SK-N-MC (cell line): ENCODE data around the gene MYH9.
"Not testable (repeated sequence)": the region's sequence is repeated elsewhere in the genome, so short reads cannot be mapped to it uniquely, and the experiment has no call there.

Experiments used
- DNase-seq: peaks from one replicate; pipeline ENCODE4 v3.0.0-alpha.2; 2011; ENCODE audit warnings: low read depth, low spot score
- H3K27ac ChIP-seq: fragments of 200-600 bp; sonication (generic); 2 replicates; pipeline ENCODE4 v1.5.1; 2016; ENCODE audit warnings: mixed run types
- H3K36me3 ChIP-seq: fragments of 200-600 bp; sonication (generic); 2 replicates; pipeline ENCODE4 v1.6.1; 2017; ENCODE audit warnings: antibody characterized with exemption, low read length, mixed read lengths; ENCODE audit not compliant: insufficient read depth
- H3K4me3 ChIP-seq: fragments of 200-600 bp; sonication (generic); 2 replicates; pipeline ENCODE4 v1.5.1; 2016
- H3K9ac ChIP-seq: fragments of 200-600 bp; sonication (generic); 2 replicates; pipeline ENCODE4 v1.8.0; 2017; ENCODE audit warnings: mixed run types, mixed read lengths; ENCODE audit not compliant: insufficient read length
- H3K9me3 ChIP-seq: fragments of 200-600 bp; sonication (generic); 2 replicates; pipeline ENCODE4 v1.6.1; 2017; ENCODE audit warnings: low read depth, mild to moderate bottlenecking, antibody characterized with exemption, low read length, moderate library complexity, mixed read lengths
- EZH2 ChIP-seq: fragments of 200-600 bp; sonication (generic); IDR thresholded peaks from one replicate; pipeline ENCODE4 v1.6.1; 2017; ENCODE audit warnings: antibody characterized with exemption
- FOXP2 ChIP-seq: optimal IDR thresholded peaks from 2 replicates; pipeline ENCODE3; 2011; ENCODE audit warnings: mild to moderate bottlenecking, moderate library complexity; ENCODE audit not compliant: insufficient read depth; ENCODE audit errors: extremely low read length, control extremely low read depth
- POLR2AphosphoS5 ChIP-seq: IDR thresholded peaks from 2 replicates; pipeline ENCODE4 v1.6.1; 2012; ENCODE audit warnings: mild to moderate bottlenecking, low read depth, low read length, borderline replicate concordance

The MYH9 gene

GRCh38 chr22:36395055-36395849 lies 7.5 kb upstream of the MYH9 start:
- no peak for DNase-seq
- Histone ChIP-seq H3K9ac (no peak overlapping the region), H3K9me3 (no peaks in the 10 kb centered on the region), H3K36me3 (no peaks in the 10 kb centered on the region), H3K27ac (no peak overlapping the region), H3K4me3 (no peak overlapping the region)
- TF ChIP-seq EZH2 (no peak), POLR2AphosphoS5 (no peak), FOXP2 (no peak)

- Histone ChIP-seq H3K9me3 (no peaks in the 10 kb centered on the region), H3K36me3 (no peaks in the 10 kb centered on the region), H3K9ac (no peak overlapping the region), H3K27ac (no peak overlapping the region), H3K4me3 (no peak overlapping the region)
- DNase-seq = no peak
- TF ChIP-seq EZH2 = no peak
- no peak for TF ChIP-seq FOXP2
- TF ChIP-seq POLR2AphosphoS5 = no peak
These were observed 3.9 kb upstream of the MYH9 start for GRCh38 chr22:36391638-36392037.

GRCh38 chr22:36389122-36389521 lies 1.4 kb upstream of the MYH9 start:
- Histone ChIP-seq H3K4me3 (peak overlapping the region; percentile 90), H3K9ac (peak overlapping the region; percentile 88), H3K27ac (peak overlapping the region; percentile 88)
- not testable (repeated sequence) for DNase-seq, H3K9me3 ChIP-seq, H3K36me3 ChIP-seq

GRCh38 chr22:36387709-36387958 lies 133 bp downstream of the MYH9 start:
- DNase-seq = no peak
- H3K9me3 ChIP-seq = no peaks in the 10 kb centered on the region
- 0 out of 2 replicates have a peak overlapping the region, but pooled peaks have one; percentile 36 for H3K27ac ChIP-seq
- H3K9ac ChIP-seq = peak overlapping the region; percentile 88
- TF ChIP-seq POLR2AphosphoS5 (peak; percentile 90), EZH2 (no peak), FOXP2 (no peak)
- H3K4me3 ChIP-seq = peak overlapping the region; percentile 90
- H3K36me3 ChIP-seq = no peaks in the 10 kb centered on the region

GRCh38 chr22:36386900-36387708 lies 663 bp downstream of the MYH9 start:
- H3K4me3 ChIP-seq = peak overlapping the region; percentile 90

GRCh38 chr22:36386351-36386899 lies 1.3 kb downstream of the MYH9 start:
- Histone ChIP-seq H3K4me3 (peak overlapping the region; percentile 90), H3K36me3 (no peaks in the 10 kb centered on the region), H3K27ac (no peak overlapping the region; the same call in 1 of the 2 replicates), H3K9me3 (no peaks in the 10 kb centered on the region), H3K9ac (peak overlapping the region; percentile 88)
- TF ChIP-seq FOXP2 (no peak), POLR2AphosphoS5 (no peak; the same call in 1 of the 2 replicates), EZH2 (no peak)
- DNase-seq = no peak

More at GRCh38 chr22:36386900-36387708, 663 bp downstream of the MYH9 start:
- Histone ChIP-seq H3K9ac (peak overlapping the region; percentile 88), H3K36me3 (no peaks in the 10 kb centered on the region), H3K9me3 (no peaks in the 10 kb centered on the region), H3K27ac (no peak overlapping the region)
- no peak for TF ChIP-seq POLR2AphosphoS5
- TF ChIP-seq EZH2 = no peak
- no peak for TF ChIP-seq FOXP2
- DNase-seq = no peak

GRCh38 chr22:36385491-36386350 lies 2.0 kb downstream of the MYH9 start:
- Histone ChIP-seq H3K9ac (peak overlapping the region; percentile 88), H3K9me3 (no peaks in the 10 kb centered on the region), H3K27ac (peak overlapping the region; percentile 85), H3K4me3 (peak overlapping the region; percentile 90), H3K36me3 (no peaks in the 10 kb centered on the region)
- DNase-seq = no peak
- TF ChIP-seq EZH2 (no peak), POLR2AphosphoS5 (no peak; the same call in 1 of the 2 replicates), FOXP2 (no peak)
